ENCODE results near the gene ENO2.

ENO2 gene

DNA sequence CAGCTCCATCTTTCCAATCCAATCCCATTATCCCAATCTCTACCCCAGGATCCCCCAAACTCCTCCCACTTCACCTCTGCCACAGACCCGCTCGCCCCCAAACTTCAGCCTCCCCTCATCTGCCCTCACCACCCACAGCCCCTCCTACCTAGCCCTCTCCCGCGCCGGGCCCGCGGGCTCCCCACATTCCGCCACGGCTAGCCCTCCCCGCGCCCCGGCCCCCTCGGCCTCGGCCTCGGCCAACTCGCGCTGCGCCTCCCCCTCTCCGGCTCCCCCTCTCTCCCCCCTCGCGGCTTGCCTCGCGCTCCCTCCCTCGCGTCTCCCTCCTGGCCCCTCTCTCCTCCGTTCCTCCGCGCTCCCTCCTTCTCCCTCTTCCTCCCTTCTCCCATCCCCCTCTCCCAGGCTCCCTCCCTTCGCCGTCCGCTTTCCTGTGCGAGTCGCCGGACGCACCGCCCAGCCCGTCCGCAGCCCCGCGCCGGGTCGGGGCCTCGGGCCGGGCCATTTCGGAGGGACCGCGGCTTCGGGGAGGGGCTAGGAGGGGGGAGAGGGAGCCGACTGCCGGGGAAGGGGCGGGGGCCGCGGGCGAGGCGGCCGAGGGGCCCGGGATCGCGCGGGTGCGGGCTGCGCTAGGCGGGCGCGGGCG, 13.1 kb downstream of the ENO2 start, which contains the start of gene ATN1:
Gene ATN1 (plus strand): TSS at position 581 of the 643 bp plus-strand sequence. CDS start 6,043 bp downstream, outside the sequence.
- TF ChIP-seq, protein P1, sequence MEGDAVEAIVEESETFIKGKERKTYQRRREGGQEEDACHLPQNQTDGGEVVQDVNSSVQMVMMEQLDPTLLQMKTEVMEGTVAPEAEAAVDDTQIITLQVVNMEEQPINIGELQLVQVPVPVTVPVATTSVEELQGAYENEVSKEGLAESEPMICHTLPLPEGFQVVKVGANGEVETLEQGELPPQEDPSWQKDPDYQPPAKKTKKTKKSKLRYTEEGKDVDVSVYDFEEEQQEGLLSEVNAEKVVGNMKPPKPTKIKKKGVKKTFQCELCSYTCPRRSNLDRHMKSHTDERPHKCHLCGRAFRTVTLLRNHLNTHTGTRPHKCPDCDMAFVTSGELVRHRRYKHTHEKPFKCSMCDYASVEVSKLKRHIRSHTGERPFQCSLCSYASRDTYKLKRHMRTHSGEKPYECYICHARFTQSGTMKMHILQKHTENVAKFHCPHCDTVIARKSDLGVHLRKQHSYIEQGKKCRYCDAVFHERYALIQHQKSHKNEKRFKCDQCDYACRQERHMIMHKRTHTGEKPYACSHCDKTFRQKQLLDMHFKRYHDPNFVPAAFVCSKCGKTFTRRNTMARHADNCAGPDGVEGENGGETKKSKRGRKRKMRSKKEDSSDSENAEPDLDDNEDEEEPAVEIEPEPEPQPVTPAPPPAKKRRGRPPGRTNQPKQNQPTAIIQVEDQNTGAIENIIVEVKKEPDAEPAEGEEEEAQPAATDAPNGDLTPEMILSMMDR (IDR thresholded peaks at IDR 0.05; ENCODE audit: low read length, missing control alignments) = no peak
- DNase-seq (ENCODE audit: low read depth) = peak; percentile 88
- H3K4me3 ChIP-seq (replicated peaks; ENCODE audit: low read depth, low read length) = peak within 1 kb of the TSS; percentile 76

DNA sequence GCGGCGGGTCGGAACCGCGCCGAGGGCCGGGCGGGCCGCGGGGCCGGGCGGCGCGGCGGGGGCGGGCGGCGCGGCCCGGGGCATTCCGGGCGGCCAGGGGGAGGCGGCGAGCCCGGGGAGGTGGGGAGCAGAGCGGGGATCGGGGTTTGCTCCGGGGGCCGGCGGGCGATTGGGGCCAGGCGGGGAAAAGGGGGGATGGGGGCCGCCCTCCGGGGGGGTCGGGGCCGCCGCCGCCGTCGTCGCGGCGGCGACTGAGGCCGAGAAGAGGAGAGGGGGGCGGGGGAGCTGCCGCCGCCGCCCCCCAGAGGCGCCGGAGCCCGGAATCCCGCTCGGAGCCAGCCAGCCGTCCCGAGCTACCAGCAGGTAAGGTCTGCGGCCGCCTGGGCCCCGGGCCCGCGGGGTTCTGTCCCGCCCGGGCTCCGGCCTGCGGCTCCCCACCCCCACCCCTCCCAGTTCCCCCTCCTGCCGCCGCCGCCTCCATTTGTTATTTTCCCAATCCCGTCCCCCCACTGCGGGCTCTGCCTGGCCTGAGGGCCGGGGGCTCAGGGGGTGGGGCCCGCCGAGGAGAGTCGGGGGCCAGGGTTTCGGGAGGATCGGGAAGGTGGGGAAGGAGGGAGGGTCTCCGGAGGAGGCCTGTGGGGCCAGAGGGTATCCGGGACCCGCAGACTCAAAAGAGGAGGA, 13.8 kb downstream of the ENO2 start:
- TF ChIP-seq, protein P1 (IDR thresholded peaks at IDR 0.05; ENCODE audit: low read length, missing control alignments) = no peak
- peak overlapping the region; percentile 76 for H3K4me3 ChIP-seq (replicated peaks; ENCODE audit: low read depth, low read length)
- no peak for DNase-seq (ENCODE audit: low read depth)

DNA sequence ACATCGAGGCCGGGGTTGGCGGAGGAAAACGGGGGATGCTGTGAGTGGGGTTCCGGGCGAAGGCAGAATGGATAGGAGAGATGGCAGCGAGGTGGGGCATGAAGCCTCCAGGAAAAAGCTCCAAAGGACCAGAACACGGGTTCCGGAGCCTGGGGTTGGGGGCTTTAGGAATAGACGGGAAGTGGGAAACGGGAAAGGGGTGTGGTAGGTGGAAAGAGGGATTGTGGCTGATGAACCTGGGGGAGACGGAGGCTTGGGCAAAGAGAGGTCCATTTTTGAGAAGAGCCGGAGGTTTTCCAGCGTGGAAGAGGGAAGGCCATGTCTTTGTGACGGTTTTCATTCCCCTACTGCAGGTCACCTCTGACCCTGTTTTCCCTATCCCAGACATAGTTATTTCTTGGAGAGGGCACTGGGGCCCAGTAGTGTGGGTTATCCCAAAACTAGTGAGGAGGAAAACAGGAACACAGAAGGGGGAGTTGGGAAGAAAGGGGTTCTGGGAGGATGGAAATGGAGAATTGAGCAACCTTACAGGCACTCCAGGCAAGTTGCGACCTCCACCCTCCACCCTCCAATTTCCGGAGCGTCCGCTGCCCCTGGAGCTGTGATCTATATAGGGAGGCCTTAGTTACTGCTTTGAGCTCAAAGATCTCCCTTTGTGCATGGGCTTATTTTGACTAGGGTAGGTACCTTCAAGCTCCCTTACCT, 14.5 kb downstream of the ENO2 start:
- H3K4me3 ChIP-seq (replicated peaks; ENCODE audit: low read depth, low read length) = peak overlapping the region; percentile 76
- TF ChIP-seq, protein P1 (IDR thresholded peaks at IDR 0.05; ENCODE audit: low read length, missing control alignments) = no peak
- DNase-seq (ENCODE audit: low read depth) = no peak

DNA sequence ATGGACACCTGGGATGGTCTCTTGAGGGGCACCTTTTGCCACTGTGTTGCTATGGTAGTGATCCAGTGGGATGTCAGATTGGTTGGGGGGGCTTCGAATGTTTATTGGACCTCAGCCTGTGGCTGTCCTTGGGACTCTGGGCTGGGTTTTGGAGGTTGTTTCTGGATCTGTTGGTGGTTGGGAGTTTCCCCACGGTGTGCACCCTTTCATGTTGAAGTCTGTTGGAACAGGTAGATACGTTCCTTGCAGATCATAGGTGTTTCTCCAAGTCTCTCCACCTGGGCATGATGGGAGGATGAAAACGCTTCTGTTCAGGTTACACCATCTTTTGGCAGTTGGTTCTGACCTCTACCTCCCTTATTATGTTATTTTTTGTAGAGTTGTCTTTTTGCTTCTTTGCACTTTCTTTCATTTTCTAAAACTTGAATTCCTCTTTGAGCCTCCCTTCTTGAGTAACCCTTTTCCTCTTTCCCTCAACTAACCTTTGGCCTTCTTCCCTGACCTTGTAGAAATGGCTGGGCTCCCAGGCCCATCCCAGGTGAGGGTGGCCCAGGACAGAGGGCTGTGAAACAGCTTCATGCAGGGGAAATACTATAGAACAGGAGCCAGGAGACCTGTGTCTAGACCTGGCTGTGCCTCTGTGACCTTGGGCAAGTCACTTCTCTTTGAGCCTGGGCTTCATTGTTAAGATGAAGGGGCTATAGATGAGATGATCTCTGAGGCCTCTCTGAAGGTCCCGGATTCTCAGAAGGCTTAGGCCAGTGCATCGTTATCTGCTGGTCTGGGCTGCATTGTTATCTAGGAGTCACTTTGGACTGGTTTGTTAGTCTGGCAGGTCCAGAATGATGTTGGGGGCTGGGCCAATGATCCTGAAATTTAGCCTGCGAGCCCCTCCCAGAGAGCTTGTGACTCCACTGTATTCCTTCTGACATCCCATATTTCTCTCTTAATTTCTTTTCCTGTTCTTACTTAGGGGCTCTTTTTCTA, 15.4 kb downstream of the ENO2 start:
- peak overlapping the region; percentile 76 for H3K4me3 ChIP-seq (replicated peaks; ENCODE audit: low read depth, low read length)
- DNase-seq (ENCODE audit: low read depth) = no peak
- TF ChIP-seq, protein P1 (IDR thresholded peaks at IDR 0.05; ENCODE audit: low read length, missing control alignments) = no peak

DNA sequence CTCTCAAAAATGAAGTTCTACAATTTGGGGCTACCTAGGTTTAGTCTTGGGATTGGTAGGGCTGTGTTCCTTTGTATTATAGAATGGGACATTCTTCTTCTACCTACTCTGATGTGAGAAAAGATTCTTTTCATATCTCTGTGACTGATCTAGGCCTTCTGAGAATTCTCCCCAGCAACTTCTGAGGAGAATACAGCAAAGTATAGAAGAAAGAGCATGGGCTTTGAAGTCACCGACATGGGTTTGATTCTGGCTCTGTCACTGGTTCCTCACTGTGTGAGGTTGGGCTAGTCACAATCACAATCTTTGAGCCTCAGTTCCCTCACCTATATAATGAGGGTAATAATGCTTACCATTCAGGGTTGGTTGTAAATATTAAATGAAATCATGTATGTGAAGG, 18.4 kb downstream of the ENO2 start:
- H3K4me3 ChIP-seq (replicated peaks; ENCODE audit: low read depth, low read length) = no peak overlapping the region
- TF ChIP-seq, protein P1 (IDR thresholded peaks at IDR 0.05; ENCODE audit: low read length, missing control alignments) = no peak
- no peak for DNase-seq (ENCODE audit: low read depth)

DNA sequence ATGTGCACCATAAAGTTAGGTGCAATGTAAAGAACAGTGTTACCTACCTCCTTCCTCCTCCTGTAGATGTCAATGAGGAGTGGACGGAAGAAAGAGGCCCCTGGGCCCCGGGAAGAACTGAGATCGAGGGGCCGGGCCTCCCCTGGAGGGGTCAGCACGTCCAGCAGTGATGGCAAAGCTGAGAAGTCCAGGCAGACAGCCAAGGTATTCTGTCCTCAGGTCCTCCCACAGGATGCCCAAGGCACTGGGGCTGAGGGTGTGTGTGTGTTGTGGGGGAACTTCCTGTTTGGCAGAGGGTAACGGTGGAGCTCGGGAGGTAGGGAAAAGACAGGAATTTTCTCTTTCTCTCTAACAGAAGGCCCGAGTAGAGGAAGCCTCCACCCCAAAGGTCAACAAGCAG, 19.7 kb downstream of the ENO2 start:
- peak; percentile 87 for DNase-seq (ENCODE audit: low read depth)
- H3K4me3 ChIP-seq (replicated peaks; ENCODE audit: low read depth, low read length) = peak overlapping the region; percentile 27
- TF ChIP-seq, protein P1 (IDR thresholded peaks at IDR 0.05; ENCODE audit: low read length, missing control alignments) = no peak
